ENCODE data around the gene MICAL2.

Gene MICAL2

GRCh38 chr11:12174477-12175143 lies 64.2 kb downstream of the MICAL2 start:
- DNase-seq, result peak; percentile 58 to 64

GRCh38 chr11:12175694-12176241 lies 65.4 kb downstream of the MICAL2 start:
- peak; percentile 73 to 74 for DNase-seq

GRCh38 chr11:12176410-12176809 lies 66.0 kb downstream of the MICAL2 start:
- DNase-seq, result peak in 1 of 2 experiments; percentile 15

GRCh38 chr11:12177739-12178338 lies 67.4 kb downstream of the MICAL2 start:
- peak in 1 of 2 experiments; percentile 17 for DNase-seq

- peak in 1 of 2 experiments; percentile 51 for DNase-seq
These were observed 68.6 kb downstream of the MICAL2 start for GRCh38 chr11:12179019-12179418.

GRCh38 chr11:12179531-12179930 lies 69.1 kb downstream of the MICAL2 start:
- peak in 1 of 2 experiments; percentile 15 for DNase-seq

- peak in 1 of 2 experiments; percentile 1 for DNase-seq
These were observed 70.1 kb downstream of the MICAL2 start for GRCh38 chr11:12180257-12181205.

- peak in 1 of 2 experiments; percentile 3 for DNase-seq
These were observed 71.9 kb downstream of the MICAL2 start for GRCh38 chr11:12182302-12182675.

- peak in 1 of 2 experiments; percentile 13 for DNase-seq
These were observed 72.5 kb downstream of the MICAL2 start for GRCh38 chr11:12182676-12183541.

- DNase-seq, result peak in 1 of 2 experiments; percentile 2
These were observed 73.6 kb downstream of the MICAL2 start for GRCh38 chr11:12183827-12184620.

- peak in 1 of 2 experiments; percentile 11 for DNase-seq
These were observed 74.3 kb downstream of the MICAL2 start for GRCh38 chr11:12184699-12185098.

GRCh38 chr11:12185106-12185690 lies 74.8 kb downstream of the MICAL2 start:
- peak in 1 of 2 experiments; percentile 15 for DNase-seq

- DNase-seq, result peak in 1 of 2 experiments; percentile 15
These were observed 75.5 kb downstream of the MICAL2 start for GRCh38 chr11:12185914-12186313.

GRCh38 chr11:12186701-12187100 lies 76.3 kb downstream of the MICAL2 start:
- peak in 1 of 2 experiments; percentile 25 for DNase-seq

- DNase-seq, result peak; percentile 71 to 79
These were observed 77.0 kb downstream of the MICAL2 start for GRCh38 chr11:12187399-12187798.

GRCh38 chr11:12188548-12189317 lies 78.3 kb downstream of the MICAL2 start:
- peak in 1 of 2 experiments; percentile 23 for DNase-seq

- DNase-seq, result peak; percentile 68
These were observed 79.3 kb downstream of the MICAL2 start for GRCh38 chr11:12189543-12190235.

- no peak for DNase-seq
These were observed 80.1 kb downstream of the MICAL2 start for GRCh38 chr11:12190511-12190910.

Data from activated T-cell treated with anti-CD3 and anti-CD28 coated beads, Interleukin-2, amount 50 U/mL, for 48 hours (primary cell).